OCI-LY1 (cell line): ENCODE results near the gene ALDH6A1.

Experiments used
- CTCF ChIP-seq: fragments of 200-600 bp; sonication (generic), shearing (Covaris generic); IDR thresholded peaks from 2 replicates; pipeline ENCODE4 v1.5.1; 2017; ENCODE audit warnings: mild to moderate bottlenecking, antibody characterized with exemption, low read length, moderate library complexity, mixed read lengths
- EZH2 ChIP-seq: fragments of 200-600 bp; sonication (generic), shearing (Covaris generic); IDR thresholded peaks from 2 replicates; pipeline ENCODE4 v1.8.0; 2017; ENCODE audit warnings: borderline replicate concordance, mixed run types, mild to moderate bottlenecking, antibody characterized with exemption, low read length, moderate library complexity, mixed read lengths

DNA sequence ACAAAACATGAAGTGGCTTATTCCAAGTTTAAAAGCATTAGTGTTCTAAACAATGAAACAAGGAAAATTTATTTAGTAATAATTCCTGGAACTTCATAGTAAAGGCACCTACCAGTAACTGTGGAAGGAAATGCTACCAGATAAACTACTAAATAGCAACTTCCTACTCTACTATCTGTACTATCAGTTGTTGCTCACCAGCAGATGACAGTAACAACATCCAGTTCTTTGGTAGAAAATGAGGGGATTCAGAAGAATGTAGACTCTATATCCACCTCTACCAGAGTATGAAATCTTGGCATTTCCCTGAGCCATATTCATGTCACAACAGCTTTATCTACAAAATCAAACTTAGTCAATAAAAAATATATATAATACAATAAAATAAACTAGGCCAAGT, 68.3 kb downstream of the ALDH6A1 start:
- TF ChIP-seq CTCF (no peak), EZH2 (no peak)
